WTC11 (cell line): ENCODE data around the gene IL5RA. TPM values are rescaled to one million over a fixed set of nuclear protein-coding genes. Genes with fewer than 3 reads are reported as not detected.

Experiments used
- ATAC-seq: fragments of 200-7000 bp; cut with Tn5 transposase; 2 replicates; pipeline ENCODE4 v1.10.0; 2021; ENCODE audit warnings: mild to moderate bottlenecking, moderate library complexity
- CTCF ChIA-PET: fragments of 300-600 bp; sonication (Branson Sonifier 250); formaldehyde crosslinking; loops from one replicate; lab custom pipeline; 2021; ENCODE audit warnings: antibody characterized with exemption; lab: Charles Lee
- POLR2A ChIA-PET: fragments of 350-600 bp; sonication (Branson Sonifier 250); formaldehyde crosslinking; loops from one replicate; lab custom pipeline; 2021; ENCODE audit warnings: antibody characterized with exemption; lab: Charles Lee
- DNase-seq: peaks from one replicate; pipeline ENCODE4 v3.0.0; 2021; ENCODE audit warnings: low spot score
- H3K27ac Mint-ChIP-seq: 2 replicates; pipeline ENCODE4 v1.8.0; 2021; ENCODE audit warnings: mixed read lengths
- H3K27me3 Mint-ChIP-seq: 2 replicates; pipeline ENCODE4 v1.8.0; 2021; ENCODE audit warnings: low read depth, mild to moderate bottlenecking, moderate library complexity, mixed read lengths
- H3K36me3 Mint-ChIP-seq: 2 replicates; pipeline ENCODE4 v1.8.0; 2021; ENCODE audit warnings: mixed read lengths
- H3K4me1 Mint-ChIP-seq: 2 replicates; pipeline ENCODE4 v1.8.0; 2022; ENCODE audit warnings: mixed read lengths
- H3K4me3 Mint-ChIP-seq: 2 replicates; pipeline ENCODE4 v1.8.0; 2021; ENCODE audit warnings: mild to moderate bottlenecking, moderate library complexity, mixed read lengths
- H3K9me3 Mint-ChIP-seq: 2 replicates; pipeline ENCODE4 v1.8.0; 2021; ENCODE audit warnings: mixed read lengths
- ATF2 ChIP-seq: sonication (generic); formaldehyde crosslinking; IDR thresholded peaks from 2 replicates; pipeline ENCODE4 v1.8.1; 2022; ENCODE audit warnings: low read depth, missing genetic modification reagents, borderline replicate concordance
- ATF3 ChIP-seq: sonication (generic); formaldehyde crosslinking; conservative IDR thresholded peaks from 2 replicates; pipeline ENCODE4 v1.8.1; 2022; ENCODE audit warnings: mild to moderate bottlenecking, missing genetic modification reagents
- ATF6 ChIP-seq: sonication (generic); formaldehyde crosslinking; IDR thresholded peaks from 2 replicates; pipeline ENCODE4 v1.8.1; 2023; ENCODE audit warnings: mild to moderate bottlenecking, missing genetic modification reagents
- CREM ChIP-seq: sonication (generic); formaldehyde crosslinking; IDR thresholded peaks from 2 replicates; pipeline ENCODE4 v1.8.1; 2022; ENCODE audit warnings: mild to moderate bottlenecking, missing genetic modification reagents, moderate library complexity
- E2F5 ChIP-seq: sonication (generic); formaldehyde crosslinking; IDR thresholded peaks from 2 replicates; pipeline ENCODE4 v1.8.1; 2022; ENCODE audit warnings: mild to moderate bottlenecking, moderate library complexity, missing genetic modification reagents
- ELF4 ChIP-seq: sonication (generic); formaldehyde crosslinking; IDR thresholded peaks from 2 replicates; pipeline ENCODE4 v1.8.1; 2022; ENCODE audit warnings: low read depth, mild to moderate bottlenecking, moderate library complexity, missing genetic modification reagents
- FOXK1 ChIP-seq: sonication (generic); formaldehyde crosslinking; IDR thresholded peaks from 2 replicates; pipeline ENCODE4 v1.8.0; 2022; ENCODE audit warnings: mild to moderate bottlenecking, moderate library complexity, missing genetic modification reagents
- GRHL2 ChIP-seq: fragments of 250-450 bp; sonication (Bioruptor Pico); IDR thresholded peaks from 2 replicates; pipeline ENCODE4 v1.8.0; 2022; ENCODE audit warnings: mild to moderate bottlenecking, moderate library complexity; ENCODE audit not compliant: insufficient replicate concordance, severe bottlenecking
- GTF2I ChIP-seq: fragments of 250-450 bp; sonication (Bioruptor Pico); conservative IDR thresholded peaks from 2 replicates; pipeline ENCODE4 v1.4.0; 2021; ENCODE audit warnings: mild to moderate bottlenecking
- JAZF1 ChIP-seq: fragments of 250-450 bp; sonication (Bioruptor Pico); IDR thresholded peaks from 2 replicates; pipeline ENCODE4 v1.9.0; 2021; ENCODE audit warnings: moderate library complexity, mild to moderate bottlenecking, inconsistent platforms
- JUN ChIP-seq: sonication (generic); formaldehyde crosslinking; IDR thresholded peaks from 2 replicates; pipeline ENCODE4 v1.8.0; 2023; ENCODE audit warnings: mild to moderate bottlenecking, missing genetic modification reagents
- PREB ChIP-seq: sonication (generic); formaldehyde crosslinking; IDR thresholded peaks from 2 replicates; pipeline ENCODE4 v1.8.1; 2022; ENCODE audit warnings: mild to moderate bottlenecking, missing genetic modification reagents, moderate library complexity, borderline replicate concordance
- RORB ChIP-seq: fragments of 250-450 bp; sonication (Bioruptor Pico); IDR thresholded peaks from 2 replicates; pipeline ENCODE4 v1.9.0; 2021; ENCODE audit warnings: mild to moderate bottlenecking
- SMAD4 ChIP-seq: sonication (generic); formaldehyde crosslinking; IDR thresholded peaks from 2 replicates; pipeline ENCODE4 v1.8.0; 2022; ENCODE audit warnings: mild to moderate bottlenecking, missing genetic modification reagents
- SP1 ChIP-seq: sonication (generic); formaldehyde crosslinking; conservative IDR thresholded peaks from 2 replicates; pipeline ENCODE4 v1.8.1; 2022; ENCODE audit warnings: missing genetic modification reagents
- USF1 ChIP-seq: sonication (generic); formaldehyde crosslinking; IDR thresholded peaks from 2 replicates; pipeline ENCODE4 v1.8.0; 2022; ENCODE audit warnings: mild to moderate bottlenecking, missing genetic modification reagents
- USF2 ChIP-seq: sonication (generic); formaldehyde crosslinking; IDR thresholded peaks from 2 replicates; pipeline ENCODE4 v1.8.1; 2023; ENCODE audit warnings: mild to moderate bottlenecking, missing genetic modification reagents, moderate library complexity
- ZBTB43 ChIP-seq: sonication (generic); formaldehyde crosslinking; IDR thresholded peaks from 2 replicates; pipeline ENCODE4 v1.8.1; 2023; ENCODE audit warnings: mild to moderate bottlenecking, missing genetic modification reagents
- ZNF219 ChIP-seq: sonication (generic); formaldehyde crosslinking; IDR thresholded peaks from 2 replicates; pipeline ENCODE4 v1.8.0; 2023; ENCODE audit warnings: missing genetic modification reagents, mild to moderate bottlenecking, borderline replicate concordance
- ZNF423 ChIP-seq: fragments of 250-450 bp; sonication (Bioruptor Pico); IDR thresholded peaks from 2 replicates; pipeline ENCODE4 v2.1.2; 2022; ENCODE audit warnings: mild to moderate bottlenecking, moderate library complexity
- total RNA-seq: library from RNA; stranded (reverse); gene quantifications from 3 replicates; pipeline ENCODE4 v1.2.3, GENCODE V29; 2021

Gene IL5RA
- total RNA-seq, 1 experiment from 2014 or later: not detected

GRCh38 chr3:3074551-3075257 lies 35.5 kb downstream of the IL5RA start (continued):
- TF ChIP-seq JUN (CRISPR knock-in tag) (no peak), ATF2 (CRISPR knock-in tag) (no peak), RORB (CRISPR knock-in tag) (no peak), ZNF423 (CRISPR knock-in tag) (no peak), SMAD4 (no peak), ZBTB43 (CRISPR knock-in tag) (no peak), E2F5 (CRISPR knock-in tag) (no peak)

- Mint-ChIP-seq H3K36me3 (peaks cover 32% of the 10 kb centered on the region), H3K27me3 (peaks cover 2% of the 10 kb centered on the region), H3K4me1 (no peaks in the 10 kb centered on the region), H3K9me3 (peaks cover 56% of the 10 kb centered on the region), H3K4me3 (no peak overlapping the region), H3K27ac (no peak overlapping the region)
- DNase-seq (no peak), ATAC-seq (no peak)
- ChIA-PET CTCF (no interaction called here), POLR2A (no interaction called here)
- TF ChIP-seq ZNF219 (CRISPR knock-in tag): no peak
- no peak for TF ChIP-seq E2F5 (CRISPR knock-in tag)
- no peak for TF ChIP-seq GTF2I (CRISPR knock-in tag)
- TF ChIP-seq FOXK1: no peak
These were observed 39.0 kb downstream of the IL5RA start for GRCh38 chr3:3071136-3071535.

GRCh38 chr3:3069723-3070122 lies 40.5 kb downstream of the IL5RA start:
- CTCF ChIA-PET: no interaction called here
- TF ChIP-seq USF2 (CRISPR knock-in tag): no peak
- no peak for TF ChIP-seq SP1
- TF ChIP-seq ATF6 (CRISPR knock-in tag): no peak
- TF ChIP-seq USF1 (CRISPR knock-in tag): no peak
- TF ChIP-seq ELF4 (CRISPR knock-in tag): no peak
- TF ChIP-seq JUN (CRISPR knock-in tag): no peak
- no peak for TF ChIP-seq CREM (CRISPR knock-in tag)
- TF ChIP-seq SMAD4: no peak
- no peak for TF ChIP-seq GRHL2
- TF ChIP-seq ATF3: no peak
- TF ChIP-seq PREB (CRISPR knock-in tag): no peak
- TF ChIP-seq JAZF1 (CRISPR knock-in tag): no peak
- no peak for TF ChIP-seq ZNF219 (CRISPR knock-in tag)

More at GRCh38 chr3:3069723-3070122, 40.5 kb downstream of the IL5RA start:
- H3K27me3 Mint-ChIP-seq: peaks cover 2% of the 10 kb centered on the region
- no peak overlapping the region for H3K27ac Mint-ChIP-seq
- H3K9me3 Mint-ChIP-seq: peaks cover 60% of the 10 kb centered on the region
- H3K36me3 Mint-ChIP-seq: peaks cover 38% of the 10 kb centered on the region
- POLR2A ChIA-PET: no interaction called here
- ATAC-seq: no peak
- H3K4me3 Mint-ChIP-seq: no peak overlapping the region
- no peak for DNase-seq
- H3K4me1 Mint-ChIP-seq: no peaks in the 10 kb centered on the region
